Measurements from ENCODE around the gene TPST2.

Gene TPST2

GRCh38 chr22:26492220-26492619 is 97.7 kb downstream of the TPST2 start:
- no peaks in the 10 kb centered on the region for H3K9me3 ChIP-seq (replicated peaks; ENCODE audit: insufficient read depth, low read length)
- no peak overlapping the region for H3K9ac ChIP-seq (ENCODE audit: low read length)
- DNase-seq, result no peak
- H3K9me2 ChIP-seq (replicated peaks; ENCODE audit: insufficient read depth, low read length), result no peaks in the 10 kb centered on the region
- no peak overlapping the region for H3K4me3 ChIP-seq (ENCODE audit: low read length)
- no peaks in the 10 kb centered on the region; the same call in 1 of the 2 replicates for H3F3A ChIP-seq (ENCODE audit: insufficient read depth, low read length)
- no peak for TF ChIP-seq CTCF (IDR thresholded peaks at IDR 0.05; ENCODE audit: low read length)
- no peak for TF ChIP-seq EZH2phosphoT487 (IDR thresholded peaks at IDR 0.05; ENCODE audit: low read length)
- no peak for TF ChIP-seq EZH2 (optimal IDR thresholded peaks at IDR 0.05; ENCODE audit: low read depth, low read length)
- H3K27me3 ChIP-seq (replicated peaks; ENCODE audit: insufficient read depth, low read length), result no peaks in the 10 kb centered on the region
- H3K36me3 ChIP-seq (replicated peaks; ENCODE audit: insufficient read depth, low read length), result peaks cover 19% of the 10 kb centered on the region
- peaks cover 47% of the 10 kb centered on the region for H3K79me2 ChIP-seq (ENCODE audit: low read length)
- no peaks in the 10 kb centered on the region for H3K4me1 ChIP-seq (ENCODE audit: low read length)
- H4K20me1 ChIP-seq (ENCODE audit: insufficient read depth, low read length), result no peaks in the 10 kb centered on the region
- no peak overlapping the region for H3K27ac ChIP-seq (ENCODE audit: low read length)
- H3K4me2 ChIP-seq (ENCODE audit: low read depth, low read length), result no peak overlapping the region
- H2AFZ ChIP-seq (ENCODE audit: low read length), result no peak overlapping the region

- H3K79me2 ChIP-seq (ENCODE audit: low read length), result peaks cover 54% of the 10 kb centered on the region
These were observed 100.4 kb downstream of the TPST2 start for GRCh38 chr22:26489447-26490036.

GRCh38 chr22:26487996-26488395 is 101.9 kb downstream of the TPST2 start:
- Histone ChIP-seq H3K9me3 (replicated peaks; ENCODE audit: insufficient read depth, low read length) (no peaks in the 10 kb centered on the region), H4K20me1 (ENCODE audit: insufficient read depth, low read length) (no peaks in the 10 kb centered on the region), H3K27ac (ENCODE audit: low read length) (no peak overlapping the region), H3K36me3 (replicated peaks; ENCODE audit: insufficient read depth, low read length) (peaks cover 2% of the 10 kb centered on the region; the same call in 1 of the 2 replicates), H3K27me3 (replicated peaks; ENCODE audit: insufficient read depth, low read length) (no peaks in the 10 kb centered on the region), H2AFZ (ENCODE audit: low read length) (no peak overlapping the region), H3K4me2 (ENCODE audit: low read depth, low read length) (no peak overlapping the region), H3K9ac (ENCODE audit: low read length) (no peak overlapping the region), H3K4me1 (ENCODE audit: low read length) (peaks cover 12% of the 10 kb centered on the region; the same call in 1 of the 2 replicates), H3K79me2 (ENCODE audit: low read length) (peaks cover 55% of the 10 kb centered on the region), H3K4me3 (ENCODE audit: low read length) (no peak overlapping the region), H3F3A (ENCODE audit: insufficient read depth, low read length) (peaks cover 16% of the 10 kb centered on the region), H3K9me2 (replicated peaks; ENCODE audit: insufficient read depth, low read length) (no peaks in the 10 kb centered on the region)
- no peak for DNase-seq
- TF ChIP-seq EZH2phosphoT487 (IDR thresholded peaks at IDR 0.05; ENCODE audit: low read length) (no peak), EZH2 (optimal IDR thresholded peaks at IDR 0.05; ENCODE audit: low read depth, low read length) (no peak), CTCF (IDR thresholded peaks at IDR 0.05; ENCODE audit: low read length) (no peak)

More at GRCh38 chr22:26489447-26490036, 100.4 kb downstream of the TPST2 start:
- H3K27ac ChIP-seq (ENCODE audit: low read length), result no peak overlapping the region
- peaks cover 12% of the 10 kb centered on the region; the same call in 1 of the 2 replicates for H3K4me1 ChIP-seq (ENCODE audit: low read length)
- peaks cover 11% of the 10 kb centered on the region for H3K36me3 ChIP-seq (replicated peaks; ENCODE audit: insufficient read depth, low read length)
- no peaks in the 10 kb centered on the region for H3K27me3 ChIP-seq (replicated peaks; ENCODE audit: insufficient read depth, low read length)
- no peak overlapping the region for H3K9ac ChIP-seq (ENCODE audit: low read length)
- no peak for DNase-seq
- TF ChIP-seq CTCF (IDR thresholded peaks at IDR 0.05; ENCODE audit: low read length) (no peak), EZH2 (optimal IDR thresholded peaks at IDR 0.05; ENCODE audit: low read depth, low read length) (no peak), EZH2phosphoT487 (IDR thresholded peaks at IDR 0.05; ENCODE audit: low read length) (no peak)
- no peaks in the 10 kb centered on the region for H3K9me2 ChIP-seq (replicated peaks; ENCODE audit: insufficient read depth, low read length)
- H3K9me3 ChIP-seq (replicated peaks; ENCODE audit: insufficient read depth, low read length), result no peaks in the 10 kb centered on the region
- H2AFZ ChIP-seq (ENCODE audit: low read length), result no peak overlapping the region
- no peaks in the 10 kb centered on the region for H4K20me1 ChIP-seq (ENCODE audit: insufficient read depth, low read length)
- H3K4me3 ChIP-seq (ENCODE audit: low read length), result no peak overlapping the region
- H3F3A ChIP-seq (ENCODE audit: insufficient read depth, low read length), result peaks cover 9% of the 10 kb centered on the region
- H3K4me2 ChIP-seq (ENCODE audit: low read depth, low read length), result no peak overlapping the region
